GM12878 (cell line): ENCODE results near the gene ASB14. TPM values are rescaled to one million over a fixed set of nuclear protein-coding genes. Genes with fewer than 3 reads are reported as not detected.
A peak's percentile ranks its signal among the peaks of the same experiment; 100 is the strongest.

Source experiments
- CBX3 ChIP-seq: fragments of 200-600 bp; sonication (generic); IDR thresholded peaks from 2 replicates; pipeline ENCODE4 v1.6.1; 2016; ENCODE audit warnings: low read depth, borderline replicate concordance
- CBX5 ChIP-seq: sonication (generic); IDR thresholded peaks from 2 replicates; pipeline ENCODE4 v1.6.1; 2016; ENCODE audit warnings: low read depth, moderate library complexity, mild to moderate bottlenecking, inconsistent platforms
- CEBPB ChIP-seq, 2 experiments: fragments of 150-350 bp in 1 of 2; IDR thresholded peaks; 2 replicates each; pipeline ENCODE4 v1.6.1; 2012 to 2014; ENCODE audit warnings: low read depth in 2 of 2, low read length in 2 of 2, borderline replicate concordance in 1 of 2, inconsistent platforms in 1 of 2
- E2F4 ChIP-seq: IDR thresholded peaks from 2 replicates; pipeline ENCODE4 v1.6.1; 2012; ENCODE audit warnings: low read depth, low read length, improper control_type of control experiment
- IKZF1 ChIP-seq: fragments of 450-650 bp; conservative IDR thresholded peaks from 2 replicates; pipeline ENCODE4 v1.6.1; 2017; ENCODE audit warnings: antibody characterized with exemption, mild to moderate bottlenecking
- MXI1 ChIP-seq: fragments of 150-350 bp; IDR thresholded peaks from 2 replicates; pipeline ENCODE4 v1.6.1; 2011; ENCODE audit warnings: low read depth, mild to moderate bottlenecking, inconsistent platforms, low read length, improper control_type of control experiment
- POLR2A ChIP-seq: IDR thresholded peaks from 2 replicates; pipeline ENCODE4 v1.6.1; 2011; ENCODE audit warnings: low read depth, mild to moderate bottlenecking, low read length
- RB1 ChIP-seq: fragments of 450-650 bp; formaldehyde crosslinking; IDR thresholded peaks from 2 replicates; pipeline ENCODE4 v1.6.1; 2017; ENCODE audit warnings: mild to moderate bottlenecking, borderline replicate concordance
- RELB ChIP-seq: fragments of 450-650 bp; IDR thresholded peaks from 2 replicates; pipeline ENCODE4 v1.6.1; 2017; ENCODE audit warnings: low read depth, mild to moderate bottlenecking, moderate library complexity
- RUNX3 ChIP-seq: IDR thresholded peaks from 2 replicates; pipeline ENCODE4 v1.6.1; 2012; ENCODE audit warnings: low read length, inconsistent platforms
- SMAD5 ChIP-seq: IDR thresholded peaks from 2 replicates; pipeline ENCODE4 v1.6.1; 2016; ENCODE audit warnings: antibody characterized with exemption, low read depth
- SP1 ChIP-seq: IDR thresholded peaks from one replicate; pipeline ENCODE4 v1.6.1; 2011; ENCODE audit warnings: low read depth, low read length
- USF1 ChIP-seq: IDR thresholded peaks from 2 replicates; pipeline ENCODE4 v1.6.1; 2011; ENCODE audit warnings: borderline replicate concordance, low read depth, mild to moderate bottlenecking, moderate library complexity, mixed read lengths, low read length; ENCODE audit not compliant: insufficient read depth; ENCODE audit errors: extremely low read length
- WRNIP1 ChIP-seq: IDR thresholded peaks from 2 replicates; pipeline ENCODE4 v1.6.1; 2011; ENCODE audit warnings: low read depth, low read length, improper control_type of control experiment, borderline replicate concordance
- YBX1 ChIP-seq: fragments of 450-650 bp; IDR thresholded peaks from 2 replicates; pipeline ENCODE4 v1.6.1; 2016; ENCODE audit warnings: antibody characterized with exemption
- ZBTB40 ChIP-seq: fragments of 450-650 bp; IDR thresholded peaks from 2 replicates; pipeline ENCODE4 v1.6.1; 2016; ENCODE audit warnings: mild to moderate bottlenecking, moderate library complexity, borderline replicate concordance
- ZNF217 ChIP-seq: fragments of 450-650 bp; IDR thresholded peaks from 2 replicates; pipeline ENCODE4 v1.6.1; 2017; ENCODE audit warnings: antibody characterized with exemption, mild to moderate bottlenecking
- ZNF592 ChIP-seq: fragments of 450-650 bp; IDR thresholded peaks from 2 replicates; pipeline ENCODE4 v1.6.1; 2017; ENCODE audit warnings: mild to moderate bottlenecking, moderate library complexity
- polyA plus RNA-seq, 11 experiments: library from polyadenylated mRNA; depleted of rRNA in 4 of 11; unstranded in 6 of 11; stranded (reverse) in 5 of 11; fragments of >200 nt; fragmentation: Nextera tagmentation in 4 of 11; fragmentation: Illumina TruSeq in 1 of 11; extraction: Ambion mirVana in 4 of 11; extraction: Trizol in 1 of 11; gene quantifications; 1 replicate in 1 of 11; 2 replicates in 10 of 11; pipeline versions ENCODE4 v1.2.1 to v1.2.3, GENCODE V29; 2011 to 2016; ENCODE audit warnings: inconsistent platforms in 2 of 11, missing spikeins in 2 of 11, low read depth in 1 of 11
- total RNA-seq, 4 experiments: library from RNA; depleted of rRNA in 3 of 4; stranded (reverse); fragments of >200 nt in 3 of 4; fragmentation: Illumina TruSeq in 1 of 4; extraction: Trizol in 1 of 4; gene quantifications; 2 replicates each; pipeline versions ENCODE4 v1.2.1 to v1.2.3, GENCODE V29; 2013 to 2021

The ASB14 gene
- total and polyA plus RNA-seq, 10 of the 15 experiments (the other 5 are each of a cell fraction or from before 2014, with no cell fraction given), result 0.18 to 0.63 (median 0.21) TPM; not detected in 6

GRCh38 chr3:57227204-57227929, 65.1 kb downstream of the ASB14 start, which contains the start of gene APPL1 (continued):
- TF ChIP-seq ZBTB40 (peak; percentile 14; the same call in 1 of the 2 replicates), RB1 (0 out of 2 replicates have a peak, but pooled peaks have one; percentile 58), SMAD5 (peak; percentile 57; the same call in 1 of the 2 replicates), WRNIP1 (no peak), POLR2A (peak; percentile 88), CEBPB (IDR thresholded peaks at IDR 0.05; ENCODE audit: borderline replicate concordance in 1 of 2, low read depth in 2 of 2, low read length in 2 of 2) (no peak), MXI1 (peak; percentile 64), RUNX3 (peak; percentile 58), SP1 (peak; percentile 84), YBX1 (no peak), USF1 (no peak), CBX5 (0 out of 2 replicates have a peak, but pooled peaks have one; percentile 39), E2F4 (0 out of 2 replicates have a peak, but pooled peaks have one; percentile 44), ZNF592 (no peak), ZNF217 (no peak), RELB (peak; percentile 61; the same call in 1 of the 2 replicates), IKZF1 (peak; percentile 91), CBX3 (no peak)
